NCI-H82 treated with DMSO at 0.1 percent for 48 hours (cell line): ENCODE results near the gene SENP8.

Experiments
- DNase-seq: peaks from one replicate; lab custom pipeline; 2025; ENCODE audit not compliant: unreplicated experiment; lab: John Stamatoyannopoulos, UW

Gene SENP8

GRCh38 chr15:72112805-72113204 lies 5.4 kb upstream of the SENP8 start:
- no peak for DNase-seq

GRCh38 chr15:72113347-72114031 lies 4.7 kb upstream of the SENP8 start:
- DNase-seq, result no peak

GRCh38 chr15:72116731-72117485 lies 1.3 kb upstream of the SENP8 start:
- DNase-seq, result no peak

GRCh38 chr15:72117486-72118016 lies 652 bp upstream of the SENP8 start:
- DNase-seq, result no peak

GRCh38 chr15:72124218-72124617 lies 6.0 kb downstream of the SENP8 start:
- no peak for DNase-seq

- no peak for DNase-seq
These were observed 9.6 kb downstream of the SENP8 start for GRCh38 chr15:72127724-72128322.

GRCh38 chr15:72128359-72128758 lies 10.2 kb downstream of the SENP8 start:
- DNase-seq, result no peak

GRCh38 chr15:72130272-72130671 lies 12.1 kb downstream of the SENP8 start:
- no peak for DNase-seq

- DNase-seq, result no peak
These were observed 13.7 kb downstream of the SENP8 start for GRCh38 chr15:72131922-72132321.

GRCh38 chr15:72133211-72133610 lies 15.0 kb downstream of the SENP8 start:
- no peak for DNase-seq

- DNase-seq, result no peak
These were observed 17.5 kb downstream of the SENP8 start for GRCh38 chr15:72135719-72136118.

- DNase-seq, result no peak
These were observed 18.2 kb downstream of the SENP8 start for GRCh38 chr15:72136170-72137051.

- no peak for DNase-seq
These were observed 21.5 kb downstream of the SENP8 start for GRCh38 chr15:72139667-72140066.

GRCh38 chr15:72140088-72140487 lies 21.9 kb downstream of the SENP8 start:
- no peak for DNase-seq

GRCh38 chr15:72141171-72142084 lies 23.2 kb downstream of the SENP8 start:
- no peak for DNase-seq

GRCh38 chr15:72146221-72146620 lies 28.0 kb downstream of the SENP8 start:
- DNase-seq, result no peak

- no peak for DNase-seq
These were observed 28.7 kb downstream of the SENP8 start for GRCh38 chr15:72146934-72147333.

GRCh38 chr15:72147418-72147817 lies 29.2 kb downstream of the SENP8 start:
- DNase-seq, result no peak

- no peak for DNase-seq
These were observed 35.2 kb downstream of the SENP8 start for GRCh38 chr15:72153269-72154000.
